NCI-H146 treated with DMSO at 0.1 percent for 48 hours (cell line): ENCODE results near the gene ZNF79.

Source experiments
- DNase-seq: peaks from one replicate; lab custom pipeline; 2025; ENCODE audit not compliant: unreplicated experiment; lab: John Stamatoyannopoulos, UW

The ZNF79 gene

GRCh38 chr9:127397646-127398274 lies 26.4 kb upstream of the ZNF79 start:
- no peak for DNase-seq

- DNase-seq: no peak
Measured at GRCh38 chr9:127398275-127398647, 25.9 kb upstream of the ZNF79 start.

DNA sequence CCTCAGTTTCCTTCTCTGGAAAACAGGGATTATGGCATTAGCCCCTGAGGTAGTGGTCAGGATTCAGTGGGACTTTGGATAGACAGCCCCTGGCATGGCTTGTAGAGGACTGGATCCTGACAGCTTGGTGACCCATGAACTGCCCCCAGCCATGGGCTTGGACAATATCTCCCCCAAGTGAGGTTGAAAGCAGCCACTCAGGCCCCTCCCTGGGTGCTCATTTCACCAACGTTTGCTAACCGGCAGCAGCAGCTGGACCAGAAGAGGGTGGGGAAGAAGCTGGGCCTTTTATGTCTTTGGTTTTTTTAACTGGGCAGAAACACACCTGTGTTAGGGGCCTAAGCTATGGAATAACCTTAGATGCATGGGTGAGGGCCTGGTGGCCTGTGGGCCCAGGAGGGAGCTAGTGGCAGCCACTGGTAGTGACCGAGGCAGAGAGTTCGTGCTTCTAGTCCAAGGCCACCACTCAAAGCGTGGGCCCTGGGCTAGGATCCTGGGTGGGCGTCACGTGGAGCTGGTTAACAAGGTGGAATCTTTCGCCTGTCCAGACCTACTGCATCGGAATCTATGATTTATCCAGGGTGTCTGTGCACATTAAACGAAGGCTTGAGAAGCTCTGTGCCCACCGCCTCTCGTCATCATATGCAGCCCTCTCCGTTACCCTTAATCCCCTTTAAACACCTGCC lies 25.3 kb upstream of the ZNF79 start:
- no peak for DNase-seq

- no peak for DNase-seq
Measured at GRCh38 chr9:127399736-127400269, 24.4 kb upstream of the ZNF79 start.

DNA sequence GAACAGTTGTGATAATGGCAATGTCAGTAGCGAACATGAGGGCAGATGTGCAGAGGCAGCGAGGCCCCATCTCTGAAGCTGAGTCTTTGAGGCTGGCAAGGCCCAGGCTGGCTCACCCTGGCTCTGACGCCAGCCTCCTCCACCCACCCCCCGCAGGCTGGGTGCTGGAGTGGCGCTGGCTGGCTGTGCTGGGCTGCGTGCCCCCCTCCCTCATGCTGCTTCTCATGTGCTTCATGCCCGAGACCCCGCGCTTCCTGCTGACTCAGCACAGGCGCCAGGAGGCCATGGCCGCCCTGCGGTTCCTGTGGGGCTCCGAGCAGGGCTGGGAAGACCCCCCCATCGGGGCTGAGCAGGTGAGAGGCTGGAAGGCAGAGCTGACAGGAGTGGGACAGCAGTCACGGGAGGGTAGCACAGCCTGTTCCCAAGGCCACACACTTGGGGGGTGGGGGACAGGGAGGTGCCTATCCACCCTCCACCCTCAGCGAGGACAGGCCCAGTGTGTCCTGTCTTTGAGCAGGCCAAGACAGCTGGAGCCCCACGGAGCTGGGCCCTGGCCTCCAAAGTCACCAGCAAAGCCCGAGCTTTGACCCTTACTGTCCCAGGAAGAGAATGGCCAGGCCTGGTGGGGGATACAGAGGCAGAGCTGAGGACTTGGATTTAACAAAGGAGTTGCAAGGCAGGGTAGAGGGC lies 21.6 kb upstream of the ZNF79 start:
- DNase-seq: no peak

GRCh38 chr9:127403507-127404192 lies 20.5 kb upstream of the ZNF79 start:
- DNase-seq: no peak

DNA sequence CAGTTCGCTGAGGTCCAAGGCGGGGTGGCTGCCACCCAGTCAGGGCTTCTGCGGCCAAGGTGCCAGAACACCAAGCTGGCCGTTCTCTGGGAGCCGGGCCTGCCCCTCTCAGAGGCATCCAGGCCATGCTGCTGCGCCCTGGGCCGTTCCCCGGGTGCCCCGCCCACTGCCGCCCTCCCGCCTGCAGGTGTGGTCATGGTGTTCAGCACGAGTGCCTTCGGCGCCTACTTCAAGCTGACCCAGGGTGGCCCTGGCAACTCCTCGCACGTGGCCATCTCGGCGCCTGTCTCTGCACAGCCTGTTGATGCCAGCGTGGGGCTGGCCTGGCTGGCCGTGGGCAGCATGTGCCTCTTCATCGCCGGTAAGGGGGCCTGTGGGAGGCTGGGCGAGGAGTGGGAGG lies 19.6 kb upstream of the ZNF79 start:
- DNase-seq: no peak

- DNase-seq: no peak
Measured at GRCh38 chr9:127405344-127406125, 18.6 kb upstream of the ZNF79 start.

DNA sequence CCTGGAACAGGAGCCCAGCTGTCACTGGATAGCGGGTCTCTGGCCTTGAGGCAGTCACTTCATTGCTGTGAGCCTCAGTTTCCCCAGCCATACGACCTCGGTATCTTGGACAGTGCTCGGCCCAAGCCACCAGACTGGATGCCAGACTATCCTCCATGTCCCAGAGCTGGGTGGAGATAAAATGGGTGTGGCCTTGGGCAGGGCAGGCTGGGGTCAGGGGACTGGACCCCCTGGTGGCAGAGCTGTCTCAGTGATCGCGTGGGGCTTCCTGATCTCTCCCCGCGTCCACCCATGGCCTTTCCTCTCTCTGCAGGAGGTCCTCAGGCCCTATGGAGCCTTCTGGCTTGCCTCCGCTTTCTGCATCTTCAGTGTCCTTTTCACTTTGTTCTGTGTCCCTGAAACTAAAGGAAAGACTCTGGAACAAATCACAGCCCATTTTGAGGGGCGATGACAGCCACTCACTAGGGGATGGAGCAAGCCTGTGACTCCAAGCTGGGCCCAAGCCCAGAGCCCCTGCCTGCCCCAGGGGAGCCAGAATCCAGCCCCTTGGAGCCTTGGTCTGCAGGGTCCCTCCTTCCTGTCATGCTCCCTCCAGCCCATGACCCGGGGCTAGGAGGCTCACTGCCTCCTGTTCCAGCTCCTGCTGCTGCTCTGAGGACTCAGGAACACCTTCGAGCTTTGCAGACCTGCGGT lies 17.2 kb upstream of the ZNF79 start:
- DNase-seq: no peak

DNA sequence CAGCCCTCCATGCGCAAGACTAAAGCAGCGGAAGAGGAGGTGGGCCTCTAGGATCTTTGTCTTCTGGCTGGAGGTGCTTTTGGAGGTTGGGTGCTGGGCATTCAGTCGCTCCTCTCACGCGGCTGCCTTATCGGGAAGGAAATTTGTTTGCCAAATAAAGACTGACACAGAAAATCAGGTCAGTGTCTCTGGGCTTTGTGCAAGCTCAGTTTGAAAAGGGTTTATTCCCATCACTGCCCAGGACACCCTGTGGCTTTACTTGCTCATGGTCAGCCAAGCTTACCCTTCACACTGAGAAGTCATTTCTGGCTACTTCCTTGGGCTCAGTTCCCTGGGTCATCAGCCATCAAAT lies 16.7 kb upstream of the ZNF79 start:
- DNase-seq: peak; percentile 47

- DNase-seq: no peak
Measured at GRCh38 chr9:127411122-127411521, 13.1 kb upstream of the ZNF79 start.

GRCh38 chr9:127415141-127415540 lies 9.0 kb upstream of the ZNF79 start:
- no peak for DNase-seq

DNA sequence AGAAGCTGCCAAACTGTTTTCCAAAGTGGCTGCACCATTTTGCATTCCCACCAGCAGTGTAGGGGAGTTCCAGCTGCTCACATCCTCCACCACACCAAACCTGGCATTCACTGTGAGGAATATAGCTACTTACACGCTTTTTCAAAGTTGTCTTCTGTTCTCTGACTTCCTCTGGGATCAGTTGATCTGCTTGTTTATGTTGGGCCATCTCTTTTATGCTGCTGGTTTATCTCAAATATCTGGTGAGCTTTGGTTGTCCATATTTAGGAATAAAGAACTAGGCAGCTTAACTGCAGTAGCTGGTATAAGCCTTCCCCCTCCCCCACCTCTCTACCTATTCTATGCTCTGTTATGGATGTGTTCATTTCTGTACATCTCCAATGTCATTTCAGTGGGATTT lies 8.5 kb upstream of the ZNF79 start:
- DNase-seq: no peak

DNA sequence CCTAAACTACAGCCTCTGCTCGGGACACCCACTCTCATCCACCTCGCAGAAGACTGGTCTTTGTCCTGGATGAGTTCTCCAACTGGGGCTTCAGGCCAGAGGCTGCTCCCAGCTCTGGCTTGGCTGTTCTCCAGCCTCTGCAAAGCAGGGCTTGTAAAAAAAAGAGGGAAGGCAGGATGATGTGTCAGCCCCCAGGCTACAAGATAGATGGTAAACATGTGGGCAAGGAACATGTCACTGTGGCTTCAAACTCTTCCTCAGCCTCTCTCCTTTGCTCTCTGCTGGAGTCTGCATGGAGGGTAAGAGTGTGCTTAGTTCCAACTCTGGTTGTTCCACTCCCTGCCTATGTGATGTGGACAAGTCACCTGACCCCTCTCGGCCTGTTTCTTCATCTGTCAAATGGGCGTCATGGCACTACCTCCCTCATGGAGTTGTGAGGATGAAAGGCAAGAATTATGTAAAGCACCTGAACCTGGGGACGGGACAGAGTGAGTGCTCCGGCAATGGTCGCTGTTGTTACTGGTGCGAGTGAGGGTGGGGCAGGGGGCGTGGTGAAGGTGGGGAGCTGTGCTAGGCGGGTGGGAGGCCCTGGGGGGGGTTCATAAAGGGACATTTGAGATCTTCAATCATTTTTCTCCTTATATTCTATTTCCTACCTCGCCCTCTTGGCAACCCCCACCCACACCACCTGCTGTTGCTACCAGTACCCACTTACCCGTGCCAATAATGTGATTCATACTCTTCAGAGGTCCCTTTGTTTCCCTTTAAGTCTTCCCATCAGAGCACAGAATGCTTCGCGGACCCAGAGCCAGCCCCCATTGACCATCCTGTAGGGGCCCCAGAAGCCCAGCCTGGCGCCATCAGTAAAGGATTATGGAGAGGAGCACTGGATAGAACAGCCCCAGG lies 6.8 kb upstream of the ZNF79 start:
- no peak for DNase-seq

DNA sequence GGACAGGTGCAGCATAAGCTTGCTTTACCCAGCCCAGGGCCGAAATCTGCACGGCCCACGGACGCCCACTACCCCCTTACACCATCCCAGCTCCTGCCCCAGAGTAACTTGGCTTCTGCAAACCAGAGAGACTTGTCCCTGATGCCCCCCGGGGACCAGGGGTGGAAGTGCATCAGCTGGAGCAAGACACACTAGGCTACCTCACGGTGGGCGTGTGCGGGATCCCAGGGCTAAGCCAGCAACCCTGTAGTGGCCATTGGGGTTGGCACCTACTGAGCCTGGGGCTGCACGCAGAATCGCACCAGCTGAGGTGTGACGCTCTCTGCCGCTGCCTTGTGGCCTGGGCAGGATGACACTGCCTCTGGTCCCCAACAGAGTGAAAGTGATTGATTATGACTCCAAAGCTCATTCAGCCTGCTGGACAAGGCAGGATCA lies 6.1 kb upstream of the ZNF79 start:
- DNase-seq: no peak

- DNase-seq: no peak
Measured at GRCh38 chr9:127419348-127419747, 4.8 kb upstream of the ZNF79 start.

GRCh38 chr9:127421057-127421456 lies 3.1 kb upstream of the ZNF79 start:
- DNase-seq: no peak

DNA sequence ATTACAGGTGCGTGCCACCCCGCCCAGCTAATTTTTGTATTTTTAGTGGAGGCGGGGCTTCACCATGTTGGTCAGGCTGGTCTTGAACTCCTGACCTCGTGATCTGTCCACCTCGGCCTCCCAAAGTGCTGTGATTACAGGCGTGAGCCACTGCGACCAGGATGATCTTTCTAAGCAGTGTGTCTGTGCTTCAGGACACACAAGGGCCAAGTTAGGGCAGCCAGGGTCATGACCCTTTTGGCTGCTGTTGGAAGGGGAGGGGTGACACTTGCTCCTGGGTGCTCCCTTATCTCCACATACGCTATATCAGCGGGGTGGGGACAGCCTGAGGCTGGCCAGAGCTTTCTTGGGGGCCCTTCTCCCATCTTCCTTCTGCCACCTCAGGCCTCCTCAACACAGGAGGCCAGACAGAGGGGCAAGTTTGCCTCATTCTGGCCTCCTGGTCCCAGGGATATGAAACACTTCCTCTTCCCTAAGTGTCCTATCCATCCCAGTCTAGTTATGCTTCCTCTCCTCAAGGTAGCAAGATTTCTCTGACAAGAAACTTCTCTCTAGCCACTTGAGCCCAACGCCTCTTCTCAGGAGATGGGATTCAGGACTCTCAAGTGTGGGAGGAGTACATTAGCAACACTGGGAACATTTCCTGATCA lies 1.9 kb upstream of the ZNF79 start:
- no peak for DNase-seq

DNA sequence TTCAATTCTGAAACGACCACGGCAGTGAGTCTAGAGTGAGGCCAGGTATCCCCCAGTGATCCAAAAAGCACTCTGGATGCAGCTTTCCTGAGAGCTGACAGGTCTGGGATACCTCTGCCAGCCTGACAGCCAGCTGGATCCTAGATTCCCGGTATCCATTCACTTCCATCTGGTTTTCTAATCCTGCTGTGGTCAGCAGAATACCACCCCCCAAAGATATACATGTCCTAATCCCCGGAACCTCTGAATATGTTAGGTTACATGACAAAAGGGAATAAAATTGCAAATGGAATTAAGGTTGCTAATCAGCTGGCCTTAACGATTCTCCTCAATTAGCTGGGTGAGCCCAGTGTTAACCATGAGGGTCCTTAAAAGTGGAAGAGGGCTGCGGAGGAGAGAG lies 1.4 kb upstream of the ZNF79 start:
- DNase-seq: no peak
